OCI-LY7 (cell line): ENCODE measurements around the gene NCOA7. TPM values are rescaled to one million over a fixed set of nuclear protein-coding genes. Genes with fewer than 3 reads are reported as not detected.

Experiments
- BruUV-seq: library from RNA; stranded (reverse); fragments of 400-500 nt; replicated peaks from 2 replicates; lab custom pipeline; 2021; lab: Mats Ljungman, UMichigan
- CTCF ChIA-PET: fragments of 300-600 bp; sonication (Branson Sonifier 250); formaldehyde crosslinking; loops from one replicate; lab custom pipeline; 2022; ENCODE audit warnings: antibody characterized with exemption; ENCODE audit not compliant: unreplicated experiment; lab: Charles Lee
- POLR2A ChIA-PET: fragments of 300-600 bp; sonication (Branson Sonifier 250); formaldehyde crosslinking; loops from one replicate; lab custom pipeline; 2022; ENCODE audit warnings: antibody characterized with exemption; lab: Charles Lee
- DNase-seq: peaks from one replicate; pipeline ENCODE4 v3.0.0-alpha.2; 2015; ENCODE audit warnings: low spot score
- H2AFZ ChIP-seq: fragments of 200-600 bp; sonication (generic), shearing (Covaris generic); 2 replicates; pipeline ENCODE4 v1.6.1; 2014; ENCODE audit warnings: mild to moderate bottlenecking, antibody characterized with exemption, low read length, moderate library complexity
- H3K27ac ChIP-seq: fragments of 200-600 bp; sonication (generic); 2 replicates; pipeline ENCODE4 v1.5.1; 2014; ENCODE audit warnings: mixed run types, low read depth, mild to moderate bottlenecking, moderate library complexity, low read length, inconsistent platforms; ENCODE audit not compliant: poor library complexity, severe bottlenecking
- H3K36me3 ChIP-seq: fragments of 200-600 bp; sonication (generic); 2 replicates; pipeline ENCODE4 v1.6.1; 2014; ENCODE audit warnings: mild to moderate bottlenecking, antibody characterized with exemption, low read length, moderate library complexity, mixed read lengths; ENCODE audit not compliant: insufficient read depth
- H3K4me1 ChIP-seq: fragments of 200-600 bp; sonication (generic); 2 replicates; pipeline ENCODE4 v1.5.1; 2014; ENCODE audit warnings: mild to moderate bottlenecking, low read length; ENCODE audit not compliant: insufficient read depth, poor library complexity, severe bottlenecking
- H3K4me2 ChIP-seq: fragments of 200-600 bp; sonication (generic); 2 replicates; pipeline ENCODE4 v1.6.1; 2014; ENCODE audit warnings: mild to moderate bottlenecking, low read length
- H3K4me3 ChIP-seq: fragments of 200-600 bp; sonication (generic); 2 replicates; pipeline ENCODE4 v1.5.1; 2014; ENCODE audit warnings: mild to moderate bottlenecking, low read depth, low read length; ENCODE audit not compliant: poor library complexity, severe bottlenecking
- H3K79me2 ChIP-seq: fragments of 200-600 bp; sonication (generic); 2 replicates; pipeline ENCODE4 v1.6.1; 2016; ENCODE audit warnings: low read depth, mild to moderate bottlenecking, low read length, moderate library complexity, mixed read lengths; ENCODE audit not compliant: insufficient read depth
- H3K9me2 ChIP-seq: fragments of 200-600 bp; sonication (generic); 2 replicates; pipeline ENCODE4 v1.6.1; 2016; ENCODE audit warnings: mild to moderate bottlenecking, low read length, mixed read lengths; ENCODE audit not compliant: insufficient read depth
- H3K9me3 ChIP-seq: fragments of 200-600 bp; sonication (generic); 2 replicates; pipeline ENCODE4 v1.6.1; 2014; ENCODE audit warnings: mild to moderate bottlenecking, mixed run types, low read length, mixed read lengths
- H4K20me1 ChIP-seq: fragments of 200-600 bp; sonication (generic); 2 replicates; pipeline ENCODE4 v1.6.1; 2014; ENCODE audit warnings: mild to moderate bottlenecking, antibody characterized with exemption, low read length, moderate library complexity, mixed read lengths; ENCODE audit not compliant: insufficient read depth
- CTCF ChIP-seq: fragments of 200-600 bp; sonication (generic); conservative IDR thresholded peaks from 2 replicates; pipeline ENCODE4 v1.5.1; 2014; ENCODE audit warnings: mild to moderate bottlenecking, antibody characterized with exemption, low read length, moderate library complexity, mixed read lengths
- EZH2phosphoT487 ChIP-seq: fragments of 200-600 bp; sonication (generic); IDR thresholded peaks from 2 replicates; pipeline ENCODE4 v1.6.1; 2018; ENCODE audit warnings: low read depth, borderline replicate concordance, mild to moderate bottlenecking, mixed run types, antibody characterized with exemption, low read length, moderate library complexity, mixed read lengths
- intact Hi-C: fragments of 100-400 bp; cut with micrococcal nuclease; formaldehyde crosslinking; loops from one replicate; pipeline ENCODE4 v1.10.0; 2022; ENCODE audit not compliant: unreplicated experiment
- total RNA-seq, 2 experiments: library from RNA; depleted of rRNA in 1 of 2; stranded (reverse); fragments of >200 nt in 1 of 2; shearing (Covaris generic) in 1 of 2; gene quantifications; 2 replicates each; pipeline ENCODE4 v1.2.3, GENCODE V29; 2014 to 2022

Gene NCOA7
- total RNA-seq, 2 experiments from 2014 or later: 14.8 to 52.2 TPM

DNA sequence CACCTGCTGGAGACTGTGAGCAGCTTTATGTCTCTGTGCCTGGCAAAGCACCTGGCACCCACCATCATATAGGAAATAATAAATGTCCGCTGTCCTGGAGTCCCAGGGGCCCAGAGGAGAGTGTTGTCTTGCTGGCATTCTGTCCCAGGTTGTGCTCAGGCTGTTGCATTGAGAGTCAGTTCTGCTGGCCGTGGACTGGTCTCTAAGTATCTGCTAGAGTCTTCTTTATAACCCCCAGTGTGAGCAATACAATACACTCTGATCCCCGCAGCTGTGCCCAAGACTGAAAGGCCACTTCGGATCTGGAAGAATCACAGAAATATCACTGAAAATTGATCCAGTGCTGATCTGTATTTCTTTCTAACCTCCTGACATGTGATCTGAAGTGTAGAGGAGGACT, 127.5 kb downstream of the NCOA7 start:
- Histone ChIP-seq H4K20me1 (no peaks in the 10 kb centered on the region), H3K9me2 (no peaks in the 10 kb centered on the region), H3K9me3 (no peaks in the 10 kb centered on the region), H3K27ac (no peak overlapping the region), H3K4me1 (no peaks in the 10 kb centered on the region), H3K79me2 (no peaks in the 10 kb centered on the region), H3K4me2 (no peak overlapping the region), H3K4me3 (no peak overlapping the region), H2AFZ (no peak overlapping the region), H3K36me3 (peaks cover 78% of the 10 kb centered on the region)
- TF ChIP-seq CTCF: no peak
- TF ChIP-seq EZH2phosphoT487: no peak
- intact Hi-C loops: no loop called here
- BruUV-seq: no TSS peak
- POLR2A ChIA-PET: interaction anchor here (1.4 to 1.7 kb wide), 2 partner anchors 20 to 83 kb away, joined by 5 to 6 read pairs; no protein-coding TSS in a partner anchor
- no peak for DNase-seq
- CTCF ChIA-PET: no interaction called here

DNA sequence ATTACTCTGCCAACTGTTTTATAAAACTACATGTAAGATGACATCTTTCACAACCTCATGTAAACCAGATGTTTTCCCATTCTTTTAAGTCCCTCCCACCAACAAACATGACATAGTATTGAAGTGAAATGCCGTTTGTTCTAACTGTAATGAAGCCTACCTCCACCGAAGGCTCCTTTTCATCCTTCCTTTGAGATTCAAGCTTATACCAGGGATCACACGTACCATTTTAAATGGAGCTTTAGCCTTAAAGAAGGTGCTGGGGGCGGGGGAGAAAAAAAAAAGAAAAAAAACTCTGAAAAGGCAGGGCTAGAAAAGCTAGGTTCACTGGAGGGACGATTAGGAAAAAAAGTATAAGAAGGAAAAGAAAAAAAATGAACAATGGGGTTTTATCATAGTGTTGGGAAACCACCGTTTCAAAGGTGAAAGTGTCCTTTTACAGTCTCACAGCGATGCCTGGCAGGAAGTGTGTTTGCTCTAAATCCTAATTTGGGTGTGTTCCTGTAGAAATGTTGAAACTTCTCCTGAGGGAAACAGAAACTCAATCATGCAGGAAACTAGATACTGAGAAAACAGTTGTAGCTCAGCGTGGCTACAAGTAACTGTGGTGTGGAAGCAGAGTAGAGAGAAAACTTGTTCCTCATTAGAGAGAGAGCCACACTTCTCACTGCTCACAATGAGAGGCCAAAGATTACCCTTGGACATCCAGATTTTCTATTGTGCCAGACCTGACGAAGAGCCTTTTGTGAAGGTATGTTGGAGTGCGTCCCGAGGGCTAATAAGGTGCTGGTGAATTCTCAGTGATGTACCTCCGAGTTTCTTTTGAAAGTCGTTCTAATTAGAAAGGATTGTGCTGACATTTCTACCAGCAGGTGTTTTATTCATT, 128.2 kb downstream of the NCOA7 start:
- no peak overlapping the region for H3K4me2 ChIP-seq
- no peaks in the 10 kb centered on the region for H3K9me3 ChIP-seq
- H2AFZ ChIP-seq: no peak overlapping the region
- TF ChIP-seq CTCF: no peak
- no peaks in the 10 kb centered on the region for H3K4me1 ChIP-seq
- ChIA-PET CTCF (no interaction called here), POLR2A (interaction anchor here (1.1 to 1.7 kb wide), 2 partner anchors 14 to 84 kb away, joined by 3 to 6 read pairs; no protein-coding TSS in a partner anchor)
- no peak overlapping the region for H3K27ac ChIP-seq
- no peaks in the 10 kb centered on the region for H3K9me2 ChIP-seq
- no peaks in the 10 kb centered on the region for H4K20me1 ChIP-seq
- no peak overlapping the region for H3K4me3 ChIP-seq
- no peaks in the 10 kb centered on the region for H3K79me2 ChIP-seq
- no peak for DNase-seq
- intact Hi-C loops: no loop called here
- no TSS peak for BruUV-seq
- peaks cover 80% of the 10 kb centered on the region for H3K36me3 ChIP-seq

DNA sequence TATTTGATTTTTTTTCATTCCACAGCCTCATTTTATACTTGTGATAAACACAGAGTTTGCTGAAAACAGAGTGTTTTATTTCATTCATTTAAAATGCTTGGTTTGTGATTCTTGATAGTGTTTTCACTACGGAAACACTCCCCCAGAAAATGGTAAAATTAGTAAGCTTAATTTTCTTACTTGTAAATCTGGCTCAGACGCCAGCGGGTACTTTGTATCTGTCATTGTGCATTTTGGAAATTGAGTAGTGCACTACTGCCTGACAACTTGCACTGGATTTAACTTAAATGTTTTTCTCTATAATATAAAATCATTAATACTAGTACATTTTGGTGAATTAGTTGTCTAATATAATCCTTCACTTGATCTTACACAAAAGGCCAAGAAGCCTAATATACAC, 128.9 kb downstream of the NCOA7 start:
- H3K9me3 ChIP-seq: no peaks in the 10 kb centered on the region
- intact Hi-C loops: no loop called here
- no peaks in the 10 kb centered on the region for H4K20me1 ChIP-seq
- POLR2A ChIA-PET: interaction anchor here (1.1 to 1.2 kb wide), 2 partner anchors 15 to 27 kb away, joined by 3 read pairs; no protein-coding TSS in a partner anchor
- no peak overlapping the region for H3K4me2 ChIP-seq
- no TSS peak for BruUV-seq
- no peak for DNase-seq
- CTCF ChIA-PET: no interaction called here
- H3K36me3 ChIP-seq: peaks cover 86% of the 10 kb centered on the region
- H3K27ac ChIP-seq: no peak overlapping the region
- no peaks in the 10 kb centered on the region for H3K4me1 ChIP-seq
- TF ChIP-seq CTCF (no peak), EZH2phosphoT487 (no peak)
- H3K9me2 ChIP-seq: no peaks in the 10 kb centered on the region
- no peak overlapping the region for H3K4me3 ChIP-seq
- no peak overlapping the region for H2AFZ ChIP-seq
- no peaks in the 10 kb centered on the region for H3K79me2 ChIP-seq
